Activated naive CD4-positive, alpha-beta T cell treated with anti-CD3 and anti-CD28 coated beads for 36 hours (primary cell): ENCODE data around the gene SLN. TPM values are rescaled to one million over a fixed set of nuclear protein-coding genes. Genes with fewer than 3 reads are reported as not detected.

ENCODE experiments used
- CTCF ChIA-PET: fragments of 350-600 bp; sonication (Branson Sonifier 250); formaldehyde crosslinking; loops from one replicate; lab custom pipeline; 2021; ENCODE audit warnings: antibody characterized with exemption; lab: Charles Lee
- DNase-seq: peaks from one replicate; pipeline ENCODE4 v3.0.0-alpha.2; 2020
- H3K27ac Mint-ChIP-seq: one replicate; pipeline ENCODE4 v1.8.0; 2021; ENCODE audit warnings: mild to moderate bottlenecking, mixed read lengths
- H3K27me3 Mint-ChIP-seq: one replicate; pipeline ENCODE4 v1.8.0; 2021; ENCODE audit warnings: low read depth, mixed read lengths
- H3K36me3 Mint-ChIP-seq: one replicate; pipeline ENCODE4 v1.8.0; 2021; ENCODE audit warnings: low read depth, mixed read lengths
- H3K4me1 Mint-ChIP-seq: one replicate; pipeline ENCODE4 v1.8.0; 2021; ENCODE audit warnings: low read depth, mixed read lengths
- H3K4me3 Mint-ChIP-seq: one replicate; pipeline ENCODE4 v1.8.0; 2021; ENCODE audit warnings: mild to moderate bottlenecking, moderate library complexity, mixed read lengths
- H3K9me3 Mint-ChIP-seq: one replicate; pipeline ENCODE4 v1.8.0; 2021; ENCODE audit warnings: mixed read lengths
- intact Hi-C: fragments of 100-400 bp; cut with micrococcal nuclease; formaldehyde crosslinking; loops from one replicate; pipeline ENCODE4 v1.15.1; 2023
- total RNA-seq, 2 experiments: library from RNA; stranded (reverse); gene quantifications; one replicate each; pipeline ENCODE4 v1.2.3, GENCODE V29; 2021

Gene SLN
- total RNA-seq, 2 experiments from 2014 or later, result not detected

DNA sequence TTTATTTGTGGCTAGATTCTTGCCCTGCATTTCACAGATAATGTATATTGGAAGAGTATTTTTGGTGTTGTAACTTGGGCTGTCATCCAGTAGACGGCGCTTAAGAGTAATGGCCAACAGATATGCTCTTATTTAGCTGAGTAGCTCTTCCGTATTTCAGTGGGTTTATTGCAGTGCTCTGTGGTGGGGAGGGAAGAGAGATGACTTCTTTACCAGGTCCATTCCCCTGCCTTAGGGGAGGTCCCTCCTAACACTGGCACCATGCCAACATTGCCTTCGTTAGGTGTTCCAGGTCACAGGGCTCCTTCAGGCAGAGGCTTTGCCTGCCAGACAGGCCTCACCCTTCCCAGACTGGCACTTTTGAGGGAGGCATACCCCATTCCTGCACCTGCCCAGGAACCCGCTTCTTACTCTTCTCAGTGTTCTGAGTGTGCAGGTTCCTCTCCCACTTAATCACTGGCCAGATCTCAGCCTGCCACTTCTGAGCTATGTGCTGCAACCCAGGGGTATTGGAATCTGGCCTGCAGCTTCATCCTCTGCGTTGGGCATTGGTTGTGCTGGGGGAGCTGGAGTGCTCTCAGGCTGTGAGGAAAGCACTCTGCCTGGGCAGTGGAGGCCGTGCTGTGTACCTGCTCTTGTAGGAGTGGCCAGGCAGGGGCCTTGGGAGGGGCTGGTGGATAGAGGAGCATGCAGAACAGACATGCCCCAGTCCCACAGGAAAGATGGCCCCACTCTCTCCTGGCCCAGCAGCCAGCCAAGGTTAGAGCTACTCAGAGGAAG, 29.4 kb upstream of the SLN start:
- Mint-ChIP-seq H3K27me3 (peaks cover 9% of the 10 kb centered on the region), H3K4me1 (no peaks in the 10 kb centered on the region), H3K9me3 (no peaks in the 10 kb centered on the region), H3K4me3 (no peak overlapping the region), H3K36me3 (no peaks in the 10 kb centered on the region), H3K27ac (no peak overlapping the region)
- peak; percentile 21 for DNase-seq
- intact Hi-C loops, result loop anchor here (1.0 to 2.0 kb wide), 3 partner anchors 30 to 914 kb away; no protein-coding TSS in a partner anchor
- CTCF ChIA-PET, result interaction anchor here (0.6 to 2.5 kb wide), 11 partner anchors 9 to 259 kb away, joined by 3 to 16 read pairs (median 3); no protein-coding TSS in a partner anchor

DNA sequence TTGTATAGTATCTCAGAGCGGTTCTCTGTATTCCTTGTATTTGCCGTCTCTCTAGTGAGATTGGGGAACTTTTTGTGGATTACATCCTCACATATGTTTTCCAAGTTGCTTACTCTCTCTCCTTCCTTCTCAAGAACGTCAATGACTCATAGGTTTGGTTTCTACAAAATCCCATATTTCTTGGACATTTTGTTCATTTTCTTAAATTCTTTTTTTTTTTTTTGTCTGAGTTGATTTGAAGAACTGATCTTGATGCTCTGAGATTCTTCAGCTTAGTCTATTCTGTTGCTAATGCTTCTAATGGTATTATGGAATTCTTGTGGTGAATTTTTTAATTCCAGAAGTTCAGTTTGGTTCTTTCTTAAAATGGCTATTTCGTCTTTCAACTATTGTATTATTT, 28.4 kb upstream of the SLN start:
- Mint-ChIP-seq H3K27me3 (peaks cover 9% of the 10 kb centered on the region), H3K36me3 (no peaks in the 10 kb centered on the region), H3K9me3 (no peaks in the 10 kb centered on the region), H3K4me1 (no peaks in the 10 kb centered on the region), H3K4me3 (no peak overlapping the region), H3K27ac (no peak overlapping the region)
- CTCF ChIA-PET, result interaction anchor here (0.6 to 2.5 kb wide), 7 partner anchors 18 to 296 kb away, joined by 3 to 16 read pairs (median 4); no protein-coding TSS in a partner anchor
- DNase-seq, result no peak
- intact Hi-C loops, result loop anchor here (2.0 kb wide), 1 partner anchor 915 kb away; no protein-coding TSS in a partner anchor

DNA sequence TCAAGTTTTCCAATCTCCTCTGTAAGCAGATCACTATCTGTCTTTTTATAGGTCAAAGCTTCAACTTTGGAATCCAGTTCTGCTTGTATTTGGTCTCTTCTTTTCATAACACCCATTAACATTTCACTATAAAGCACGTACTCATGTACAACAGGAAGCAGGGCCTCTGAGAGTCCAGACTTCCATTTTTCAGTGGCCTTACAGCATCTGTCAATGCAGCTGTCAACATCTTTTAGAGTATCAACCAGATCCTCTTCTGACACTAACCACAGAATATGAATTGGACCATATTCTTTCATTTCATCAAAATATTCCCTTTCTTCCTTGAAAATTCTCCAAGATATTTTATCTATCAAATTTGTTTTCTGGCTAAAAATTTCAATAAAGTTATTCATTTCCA, 24.7 kb upstream of the SLN start:
- DNase-seq, result no peak
- Mint-ChIP-seq H3K9me3 (no peaks in the 10 kb centered on the region), H3K27ac (no peak overlapping the region), H3K36me3 (no peaks in the 10 kb centered on the region), H3K27me3 (peaks cover 15% of the 10 kb centered on the region), H3K4me1 (no peaks in the 10 kb centered on the region), H3K4me3 (no peak overlapping the region)
- CTCF ChIA-PET, result no interaction called here
- intact Hi-C loops, result no loop called here

DNA sequence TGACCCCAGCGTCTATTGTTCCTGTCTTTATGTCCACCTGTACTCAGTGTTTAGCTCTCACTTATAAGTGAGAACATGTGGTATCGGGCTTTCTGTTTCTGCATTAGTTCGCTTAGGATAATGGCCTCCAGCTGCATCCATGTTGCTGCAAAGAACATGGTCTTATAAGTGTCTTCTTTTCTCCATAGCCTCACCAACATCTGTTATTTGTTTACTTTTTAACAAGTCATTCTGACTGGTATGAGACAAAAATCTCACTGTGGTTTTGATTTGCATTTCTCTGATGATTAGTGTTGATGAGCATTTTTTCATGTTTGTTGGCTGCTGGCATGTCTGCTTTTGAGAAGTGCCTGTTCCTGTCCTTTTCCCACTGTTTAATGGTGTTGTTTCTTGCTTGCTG, 21.7 kb upstream of the SLN start:
- Mint-ChIP-seq H3K9me3 (no peaks in the 10 kb centered on the region), H3K4me3 (no peak overlapping the region), H3K4me1 (no peaks in the 10 kb centered on the region), H3K27me3 (peaks cover 16% of the 10 kb centered on the region), H3K36me3 (no peaks in the 10 kb centered on the region), H3K27ac (no peak overlapping the region)
- no peak for DNase-seq
- intact Hi-C loops, result no loop called here
- CTCF ChIA-PET, result no interaction called here

DNA sequence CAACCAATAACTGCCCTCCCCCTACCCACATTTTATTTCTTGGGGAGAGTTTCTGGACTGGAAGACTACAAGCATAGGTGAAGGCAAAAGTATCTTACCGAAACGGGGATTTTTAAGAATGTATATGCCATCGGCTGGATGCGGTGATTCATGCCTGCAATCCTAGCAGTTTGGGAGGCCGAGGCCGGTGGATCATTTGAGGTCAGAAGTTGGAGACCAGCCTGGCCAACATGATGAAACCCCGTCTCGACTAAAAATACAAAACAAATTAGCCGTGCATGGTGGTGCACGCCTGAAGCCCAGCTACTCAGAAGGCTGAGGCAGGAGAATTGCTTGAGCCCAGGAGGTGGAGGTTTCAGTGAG, 20.8 kb upstream of the SLN start:
- Mint-ChIP-seq H3K36me3 (no peaks in the 10 kb centered on the region), H3K4me1 (no peaks in the 10 kb centered on the region), H3K27ac (no peak overlapping the region), H3K4me3 (no peak overlapping the region), H3K9me3 (no peaks in the 10 kb centered on the region), H3K27me3 (peaks cover 18% of the 10 kb centered on the region)
- CTCF ChIA-PET, result interaction anchor here (0.6 to 1.4 kb wide), 2 partner anchors 9 to 184 kb away, joined by 3 to 5 read pairs; no protein-coding TSS in a partner anchor
- DNase-seq, result no peak
- intact Hi-C loops, result no loop called here

DNA sequence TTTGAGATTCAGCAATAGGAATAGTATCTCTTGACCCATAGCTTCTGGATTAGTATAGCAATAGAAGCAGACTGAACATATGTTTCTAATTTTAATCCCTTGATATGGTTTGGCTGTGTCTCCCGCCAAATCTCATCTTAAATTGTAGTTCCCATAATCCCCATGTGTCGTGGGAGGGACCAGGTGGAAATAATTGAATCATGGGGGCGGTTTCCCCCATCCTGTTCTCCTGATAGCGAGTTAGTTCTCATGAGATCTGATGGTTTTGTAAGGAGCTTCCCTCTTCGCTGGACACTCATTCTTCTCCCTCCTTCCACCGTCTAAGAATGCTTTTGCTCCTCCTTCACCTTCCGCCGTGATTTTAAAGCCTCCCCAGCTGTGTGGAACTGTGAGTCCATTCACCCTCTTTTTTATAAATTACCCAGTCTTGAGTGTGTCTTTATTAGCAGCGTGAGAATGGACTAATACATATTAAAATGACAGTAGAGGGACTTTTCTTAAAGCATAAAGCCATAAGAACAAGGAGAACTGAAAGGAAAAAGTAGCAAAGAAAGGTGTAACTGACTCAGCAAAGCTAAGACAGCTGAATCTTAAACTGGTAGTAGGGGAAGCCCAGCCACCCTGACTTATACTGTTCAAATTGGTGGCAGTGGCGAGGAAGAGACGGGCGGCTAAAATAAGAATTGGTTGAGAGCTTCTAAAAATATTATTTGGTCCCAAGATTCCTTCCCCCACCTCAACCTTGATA, 20.3 kb upstream of the SLN start:
- no peaks in the 10 kb centered on the region for H3K36me3 Mint-ChIP-seq
- DNase-seq, result no peak
- intact Hi-C loops, result no loop called here
- CTCF ChIA-PET, result interaction anchor here (1.4 kb wide), 1 partner anchor 9 kb away, joined by 3 read pairs; no protein-coding TSS in a partner anchor
- peaks cover 21% of the 10 kb centered on the region for H3K27me3 Mint-ChIP-seq
- no peak overlapping the region for H3K27ac Mint-ChIP-seq
- no peak overlapping the region for H3K4me3 Mint-ChIP-seq
- H3K9me3 Mint-ChIP-seq, result no peaks in the 10 kb centered on the region
- H3K4me1 Mint-ChIP-seq, result no peaks in the 10 kb centered on the region

DNA sequence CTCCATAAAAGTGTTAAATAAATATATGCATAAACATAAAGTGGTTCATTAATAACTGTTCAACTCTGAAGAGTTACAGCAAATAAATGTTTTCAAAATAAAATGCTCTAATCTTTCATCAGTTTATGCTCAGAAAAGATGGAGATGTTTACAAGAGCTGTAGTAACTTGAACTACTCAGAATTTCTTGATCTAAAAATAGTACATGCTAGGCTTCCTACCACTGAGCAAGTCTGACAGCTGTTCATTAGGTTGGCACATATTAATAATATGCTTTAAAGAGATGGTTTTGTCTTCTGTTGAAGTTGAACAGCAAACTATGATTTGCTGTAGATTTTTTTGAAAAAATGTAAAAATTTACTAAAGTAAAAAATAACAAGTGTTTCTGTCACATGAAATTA, 10.8 kb upstream of the SLN start:
- H3K36me3 Mint-ChIP-seq, result no peaks in the 10 kb centered on the region
- H3K9me3 Mint-ChIP-seq, result peaks cover 2% of the 10 kb centered on the region
- H3K27me3 Mint-ChIP-seq, result peaks cover 12% of the 10 kb centered on the region
- CTCF ChIA-PET, result no interaction called here
- no peak overlapping the region for H3K4me3 Mint-ChIP-seq
- no peak overlapping the region for H3K27ac Mint-ChIP-seq
- intact Hi-C loops, result no loop called here
- H3K4me1 Mint-ChIP-seq, result no peaks in the 10 kb centered on the region
- DNase-seq, result no peak

DNA sequence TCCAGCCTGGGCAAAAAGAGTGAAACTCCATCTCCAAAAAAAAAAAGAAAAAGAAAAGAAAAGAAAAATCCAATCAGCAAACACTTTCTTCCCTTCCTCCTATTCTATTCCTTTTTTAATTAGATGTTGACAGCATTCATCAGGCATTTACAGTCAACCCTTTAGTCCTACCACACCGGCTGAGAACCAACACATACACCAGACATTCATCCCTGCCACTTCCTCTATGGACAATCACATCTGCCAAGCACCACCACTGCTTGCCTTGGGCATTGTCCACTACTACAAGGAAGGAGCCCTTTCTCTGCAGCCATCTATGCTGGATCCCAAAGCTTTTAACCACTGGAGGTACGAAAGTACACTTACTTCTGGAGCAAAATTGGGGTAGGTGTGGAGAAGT, 9.4 kb upstream of the SLN start:
- H3K9me3 Mint-ChIP-seq, result peaks cover 2% of the 10 kb centered on the region
- H3K4me3 Mint-ChIP-seq, result no peak overlapping the region
- H3K36me3 Mint-ChIP-seq, result no peaks in the 10 kb centered on the region
- H3K27me3 Mint-ChIP-seq, result peaks cover 10% of the 10 kb centered on the region
- CTCF ChIA-PET, result interaction anchor here (0.7 kb wide), 1 partner anchor 161 kb away, joined by 4 read pairs; no protein-coding TSS in a partner anchor
- intact Hi-C loops, result no loop called here
- no peaks in the 10 kb centered on the region for H3K4me1 Mint-ChIP-seq
- no peak overlapping the region for H3K27ac Mint-ChIP-seq
- DNase-seq, result no peak

DNA sequence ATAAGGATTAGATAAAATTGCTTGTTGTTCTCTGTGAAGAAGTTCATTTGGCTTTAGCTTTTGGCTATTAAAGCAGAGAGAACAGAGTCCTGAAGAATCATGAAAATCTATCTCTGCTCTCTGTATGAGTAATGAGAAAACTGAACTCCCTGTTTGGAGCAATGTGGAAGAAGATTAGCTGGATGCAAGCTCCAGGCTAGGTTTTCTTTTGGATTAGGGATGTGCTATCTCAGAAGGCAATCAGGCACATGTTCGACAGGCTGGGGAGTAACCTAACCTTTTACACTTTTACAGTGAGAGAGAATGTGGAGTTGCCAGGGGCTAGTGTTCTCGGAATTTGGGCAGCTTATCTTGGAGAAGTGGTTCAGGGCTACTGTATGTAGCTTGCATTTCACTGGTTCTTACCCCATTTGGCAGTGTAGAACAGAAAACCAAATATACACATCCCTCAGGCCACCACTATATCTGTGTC, 8.5 kb upstream of the SLN start:
- intact Hi-C loops, result no loop called here
- Mint-ChIP-seq H3K27me3 (peaks cover 14% of the 10 kb centered on the region), H3K27ac (no peak overlapping the region), H3K4me3 (no peak overlapping the region), H3K9me3 (peaks cover 2% of the 10 kb centered on the region), H3K4me1 (no peaks in the 10 kb centered on the region), H3K36me3 (no peaks in the 10 kb centered on the region)
- CTCF ChIA-PET, result interaction anchor here (0.7 kb wide), 1 partner anchor 162 kb away, joined by 4 read pairs; no protein-coding TSS in a partner anchor
- DNase-seq, result no peak

DNA sequence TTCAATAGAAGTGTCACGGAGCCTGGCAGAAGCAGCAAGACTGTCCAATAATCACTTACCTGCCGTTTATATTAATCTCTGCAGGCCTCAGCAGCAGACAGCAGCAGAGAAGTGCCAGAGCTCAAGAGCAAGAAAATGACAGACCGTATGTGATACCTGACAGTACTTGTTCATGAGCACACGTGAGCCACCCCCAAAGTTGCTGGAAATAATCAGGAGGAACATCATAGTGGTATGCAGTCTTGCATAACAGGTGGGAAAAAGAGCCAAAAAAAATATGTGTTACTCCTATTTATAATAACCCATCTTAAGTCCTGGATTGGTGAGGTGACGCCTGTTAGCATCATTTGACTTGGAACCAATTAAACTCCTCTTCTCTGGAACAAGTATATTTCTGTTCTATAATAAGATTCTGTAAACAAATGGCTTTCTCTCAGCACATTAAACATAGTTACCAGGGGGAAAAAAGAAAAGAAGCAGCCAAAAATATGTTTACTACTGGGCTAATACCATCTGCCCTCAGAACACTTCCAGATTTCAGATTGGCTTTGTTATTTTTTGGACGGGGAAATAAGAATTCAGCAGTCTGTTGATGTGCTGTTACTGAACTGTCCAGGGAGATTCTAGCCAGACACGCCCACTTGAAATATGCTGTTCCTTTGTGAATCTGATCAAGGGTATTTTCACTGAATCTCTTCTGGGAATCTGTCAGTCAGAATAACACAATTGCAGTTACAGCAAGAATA, 7.9 kb upstream of the SLN start:
- H3K36me3 Mint-ChIP-seq, result no peaks in the 10 kb centered on the region
- peaks cover 14% of the 10 kb centered on the region for H3K27me3 Mint-ChIP-seq
- peaks cover 2% of the 10 kb centered on the region for H3K9me3 Mint-ChIP-seq
- CTCF ChIA-PET, result no interaction called here
- H3K4me3 Mint-ChIP-seq, result no peak overlapping the region
- H3K4me1 Mint-ChIP-seq, result no peaks in the 10 kb centered on the region
- DNase-seq, result no peak
- intact Hi-C loops, result no loop called here
- no peak overlapping the region for H3K27ac Mint-ChIP-seq

DNA sequence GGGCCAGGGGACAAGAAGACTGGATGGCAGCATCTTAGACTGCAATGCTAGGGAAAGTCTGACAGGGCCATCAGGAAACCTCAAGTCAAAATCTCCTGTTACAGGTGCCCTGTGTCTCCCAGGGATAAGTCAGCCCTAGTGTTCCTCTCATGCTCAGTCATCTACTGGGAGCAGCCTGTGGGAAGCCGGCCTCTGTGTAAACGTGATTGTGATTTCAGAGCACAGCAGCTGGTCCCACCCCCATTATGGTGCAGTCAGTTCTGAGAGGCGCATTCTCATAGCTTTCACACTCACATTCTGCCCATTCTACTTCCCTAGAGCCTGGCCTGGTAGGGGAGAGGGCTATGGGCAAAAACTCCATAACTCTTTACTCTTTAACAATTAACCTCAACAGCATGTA, 7.2 kb upstream of the SLN start:
- Mint-ChIP-seq H3K9me3 (peaks cover 2% of the 10 kb centered on the region), H3K27ac (no peak overlapping the region), H3K36me3 (no peaks in the 10 kb centered on the region), H3K4me1 (no peaks in the 10 kb centered on the region), H3K27me3 (peaks cover 12% of the 10 kb centered on the region), H3K4me3 (no peak overlapping the region)
- intact Hi-C loops, result no loop called here
- DNase-seq, result no peak
- CTCF ChIA-PET, result no interaction called here
